Endodermal cell (in vitro differentiated cells): Measurements from ENCODE around the gene GSTM5. TPM values are rescaled to one million over a fixed set of nuclear protein-coding genes. Genes with fewer than 3 reads are reported as not detected.
"Not testable (repeated sequence)": the region's sequence is repeated elsewhere in the genome, so short reads cannot be mapped to it uniquely, and the experiment has no call there.

Experiments used
- DNase-seq: peaks from one replicate; pipeline ENCODE4 v3.0.0-alpha.2; 2017
- H3K27ac ChIP-seq: 2 replicates; pipeline ENCODE4 v1.5.1; 2013; ENCODE audit warnings: mild to moderate bottlenecking, low read depth, low read length, moderate library complexity
- H3K27me3 ChIP-seq: 2 replicates; pipeline ENCODE4 v1.6.1; 2013; ENCODE audit warnings: mild to moderate bottlenecking, low read length, moderate library complexity; ENCODE audit not compliant: insufficient read depth, control insufficient read depth, poor library complexity, severe bottlenecking
- H3K36me3 ChIP-seq: 2 replicates; pipeline ENCODE4 v1.7.0; 2013; ENCODE audit warnings: mild to moderate bottlenecking, low read length, moderate library complexity; ENCODE audit not compliant: control insufficient read depth, insufficient read depth
- H3K4me1 ChIP-seq: one replicate; pipeline ENCODE4 v1.7.0; 2013; ENCODE audit warnings: low read length; ENCODE audit not compliant: control insufficient read depth, insufficient read depth
- H3K4me3 ChIP-seq: 2 replicates; pipeline ENCODE4 v1.5.1; 2013; ENCODE audit warnings: mild to moderate bottlenecking, low read length, moderate library complexity
- H3K9ac ChIP-seq: 2 replicates; pipeline ENCODE4 v1.6.1; 2013; ENCODE audit warnings: mild to moderate bottlenecking, low read length, moderate library complexity; ENCODE audit not compliant: poor library complexity, severe bottlenecking; ENCODE audit errors: extremely low read depth
- H3K9me3 ChIP-seq: 2 replicates; pipeline ENCODE4 v1.6.1; 2013; ENCODE audit warnings: mild to moderate bottlenecking, low read length, moderate library complexity; ENCODE audit not compliant: control insufficient read depth
- H3K27ac Mint-ChIP-seq: 2 replicates; pipeline ENCODE4 v1.8.0; 2020; ENCODE audit warnings: mixed read lengths
- H3K27me3 Mint-ChIP-seq: 2 replicates; pipeline ENCODE4 v1.8.0; 2021; ENCODE audit warnings: mild to moderate bottlenecking, mixed read lengths; ENCODE audit not compliant: insufficient read depth
- H3K36me3 Mint-ChIP-seq: 2 replicates; pipeline ENCODE4 v1.8.0; 2020; ENCODE audit warnings: low read depth, mixed read lengths
- H3K4me1 Mint-ChIP-seq: 2 replicates; pipeline ENCODE4 v1.8.0; 2020; ENCODE audit warnings: mixed read lengths
- H3K4me3 Mint-ChIP-seq: 2 replicates; pipeline ENCODE4 v1.8.0; 2020; ENCODE audit warnings: mild to moderate bottlenecking, moderate library complexity, mixed read lengths
- H3K9me3 Mint-ChIP-seq: 2 replicates; pipeline ENCODE4 v1.8.0; 2020; ENCODE audit warnings: mild to moderate bottlenecking, mixed read lengths
- WGBS, 2 experiments: methylation state at CpG; one replicate each; pipeline versions ENCODE4 v1.1.5 to v1.1.7; 2013; ENCODE audit warnings: missing lambda C conversion rate in 2 of 2, mixed read lengths in 1 of 2; ENCODE audit not compliant: insufficient coverage in 1 of 2, insufficient read length in 1 of 2; 5-methylcytosine and 5-hydroxymethylcytosine counted together
- total RNA-seq, 2 donors: library from RNA; stranded (reverse); fragmentation: NEBNext Ultra II Directional in 1 of 2; extraction: Animal tissue kit (Norgen Biotek cat#: 25700) in 1 of 2; gene quantifications; 2 replicates in 1 of 2; 3 replicates in 1 of 2; pipeline ENCODE4 v1.2.1, GENCODE V29; 2021
- TF ChIP-seq, protein P1 (sequence below): fragments of 200-600 bp; sonication (generic); conservative IDR thresholded peaks from 2 replicates; pipeline ENCODE4 v1.5.0; 2021; ENCODE audit warnings: antibody characterized with exemption, mild to moderate bottlenecking

The GSTM5 gene
- total RNA-seq, 2 donors from 2014 or later: 0.13 to 0.70 TPM

DNA sequence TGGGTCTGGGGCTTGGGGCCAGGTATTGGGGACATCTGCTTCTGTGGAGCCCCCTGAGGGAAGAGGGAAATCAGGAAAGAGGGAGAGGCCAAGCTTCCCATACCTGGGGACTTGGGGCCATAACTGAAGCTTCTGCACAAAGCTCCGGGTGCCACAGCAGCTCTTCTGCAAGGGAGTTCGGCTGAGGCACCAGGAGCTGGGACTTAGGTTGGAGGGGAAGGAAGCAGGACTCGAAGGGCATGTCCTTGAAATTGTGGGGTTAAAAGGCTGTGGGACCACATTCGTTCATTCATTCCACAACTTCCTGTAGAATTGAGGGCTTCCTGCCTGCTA, 53.4 kb downstream of the GSTM5 start:
- Histone ChIP-seq H3K4me1 (no peaks in the 10 kb centered on the region), H3K9ac (no peak overlapping the region), H3K9me3 (no peaks in the 10 kb centered on the region), H3K4me3 (no peak overlapping the region), H3K27ac (no peak overlapping the region), H3K36me3 (no peaks in the 10 kb centered on the region), H3K27me3 (no peaks in the 10 kb centered on the region)
- DNase-seq: no peak
- Mint-ChIP-seq H3K9me3 (no peaks in the 10 kb centered on the region), H3K27me3 (no peaks in the 10 kb centered on the region), H3K4me3 (no peak overlapping the region), H3K27ac (no peak overlapping the region), H3K4me1 (no peaks in the 10 kb centered on the region), H3K36me3 (no peaks in the 10 kb centered on the region)
- WGBS, 2 experiments: 91 to 93% methylated on average over 3 to 4 of the region's 4 CpGs
- TF ChIP-seq, protein P1, sequence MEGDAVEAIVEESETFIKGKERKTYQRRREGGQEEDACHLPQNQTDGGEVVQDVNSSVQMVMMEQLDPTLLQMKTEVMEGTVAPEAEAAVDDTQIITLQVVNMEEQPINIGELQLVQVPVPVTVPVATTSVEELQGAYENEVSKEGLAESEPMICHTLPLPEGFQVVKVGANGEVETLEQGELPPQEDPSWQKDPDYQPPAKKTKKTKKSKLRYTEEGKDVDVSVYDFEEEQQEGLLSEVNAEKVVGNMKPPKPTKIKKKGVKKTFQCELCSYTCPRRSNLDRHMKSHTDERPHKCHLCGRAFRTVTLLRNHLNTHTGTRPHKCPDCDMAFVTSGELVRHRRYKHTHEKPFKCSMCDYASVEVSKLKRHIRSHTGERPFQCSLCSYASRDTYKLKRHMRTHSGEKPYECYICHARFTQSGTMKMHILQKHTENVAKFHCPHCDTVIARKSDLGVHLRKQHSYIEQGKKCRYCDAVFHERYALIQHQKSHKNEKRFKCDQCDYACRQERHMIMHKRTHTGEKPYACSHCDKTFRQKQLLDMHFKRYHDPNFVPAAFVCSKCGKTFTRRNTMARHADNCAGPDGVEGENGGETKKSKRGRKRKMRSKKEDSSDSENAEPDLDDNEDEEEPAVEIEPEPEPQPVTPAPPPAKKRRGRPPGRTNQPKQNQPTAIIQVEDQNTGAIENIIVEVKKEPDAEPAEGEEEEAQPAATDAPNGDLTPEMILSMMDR: no peak

DNA sequence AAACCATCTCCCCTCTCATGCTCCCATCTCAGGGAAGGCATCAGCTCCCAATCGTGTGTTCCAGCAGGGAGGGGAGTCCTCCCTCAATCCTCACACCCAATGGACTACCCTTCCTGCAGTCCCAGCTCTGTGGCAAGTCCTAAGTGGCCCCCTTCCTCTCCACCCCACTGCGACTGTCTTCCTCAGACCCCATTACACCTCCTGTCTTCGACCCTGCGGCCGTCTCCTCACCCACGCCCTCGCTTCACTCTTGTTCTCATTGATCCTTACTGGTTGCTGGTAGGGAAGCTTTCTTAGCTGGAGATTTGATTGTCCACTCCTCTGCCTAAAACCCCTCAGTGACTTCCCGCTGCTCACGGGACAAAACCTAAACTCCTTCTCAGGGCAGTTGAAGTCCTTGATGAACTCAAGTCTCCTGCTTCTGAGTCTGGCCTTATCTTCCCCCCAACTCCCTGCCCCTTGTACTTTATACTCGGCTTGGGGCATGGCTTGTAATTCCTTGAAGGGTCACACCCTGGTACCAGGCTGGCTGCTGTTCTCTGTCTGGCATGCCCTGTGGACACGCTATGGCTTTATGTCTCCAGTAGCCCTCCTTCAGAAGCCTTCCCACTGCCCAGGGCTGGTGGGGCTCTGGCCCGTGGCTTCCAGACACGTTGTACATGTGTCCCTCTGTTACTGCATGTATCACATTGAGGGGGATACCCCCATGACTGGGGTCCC, 54.0 kb downstream of the GSTM5 start:
- H3K9ac ChIP-seq: no peak overlapping the region
- H3K36me3 Mint-ChIP-seq: no peaks in the 10 kb centered on the region
- no peaks in the 10 kb centered on the region for H3K9me3 ChIP-seq
- no peaks in the 10 kb centered on the region for H3K36me3 ChIP-seq
- H3K27me3 Mint-ChIP-seq: no peaks in the 10 kb centered on the region
- WGBS, 2 experiments: 84 to 88% methylated on average over 12 to 13 of the region's 13 CpGs
- H3K4me3 Mint-ChIP-seq: no peak overlapping the region
- H3K27me3 ChIP-seq: no peaks in the 10 kb centered on the region
- H3K4me1 ChIP-seq: no peaks in the 10 kb centered on the region
- H3K4me1 Mint-ChIP-seq: no peaks in the 10 kb centered on the region
- H3K27ac Mint-ChIP-seq: no peak overlapping the region
- H3K4me3 ChIP-seq: no peak overlapping the region
- TF ChIP-seq, protein P1: no peak
- no peaks in the 10 kb centered on the region for H3K9me3 Mint-ChIP-seq
- DNase-seq: no peak
- H3K27ac ChIP-seq: no peak overlapping the region

DNA sequence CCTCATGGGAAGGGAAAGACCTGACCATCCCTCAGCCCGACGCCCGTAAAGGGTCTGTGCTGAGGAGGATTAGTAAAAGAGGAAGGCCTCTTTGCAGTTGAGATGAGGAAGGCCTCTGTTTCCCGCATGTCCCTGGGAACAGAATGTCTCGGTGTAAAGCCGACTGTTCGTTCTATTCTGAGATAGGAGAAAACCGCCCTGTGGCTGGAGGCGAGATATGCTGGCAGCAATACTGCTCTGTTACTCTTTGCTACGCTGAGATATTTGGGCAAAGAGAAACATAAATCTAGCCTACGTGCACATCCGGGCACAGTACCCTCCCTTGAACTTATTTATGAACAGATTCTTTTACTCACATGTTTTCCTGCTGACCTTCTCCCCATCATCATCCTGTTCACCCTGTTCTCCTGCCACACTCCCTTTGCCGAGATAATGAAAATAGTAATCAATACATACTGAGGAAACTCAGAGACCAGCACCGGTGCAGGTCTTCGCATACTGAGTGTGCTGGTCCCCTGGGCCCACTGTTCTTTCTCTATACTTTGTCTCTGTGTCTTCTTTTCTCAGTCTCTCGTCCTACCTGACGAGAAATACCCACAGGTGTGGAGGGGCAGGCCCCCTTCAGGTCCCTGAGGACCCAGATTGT, 55.1 kb downstream of the GSTM5 start:
- not testable (repeated sequence) for H3K4me1 Mint-ChIP-seq, H3K27ac Mint-ChIP-seq, H3K27me3 ChIP-seq, H3K4me1 ChIP-seq, DNase-seq, H3K9ac ChIP-seq, H3K36me3 ChIP-seq, H3K36me3 Mint-ChIP-seq, H3K9me3 ChIP-seq, H3K9me3 Mint-ChIP-seq, H3K4me3 Mint-ChIP-seq, H3K4me3 ChIP-seq, H3K27me3 Mint-ChIP-seq, H3K27ac ChIP-seq
- 91 to 96% methylated on average over 14 to 17 of the region's 17 CpGs for WGBS, 2 experiments

Other genes with a start within 250 kb of the GSTM5 start
- gene SYPL2, start 245.7 kb upstream of the GSTM5 start, total RNA-seq: under 1 TPM in 1 of 2 donors, not detected in 1; 0.64 TPM
- gene ATXN7L2, start 228.3 kb upstream of the GSTM5 start, total RNA-seq: 1 to 10 TPM; 5.1 to 6.1 TPM
- gene CYB561D1, start 218.2 kb upstream of the GSTM5 start, total RNA-seq: 1 to 10 TPM; 4.8 to 6.5 TPM
- gene AMIGO1, start 202.5 kb upstream of the GSTM5 start, total RNA-seq: 1 to 10 TPM; 2.4 to 2.7 TPM
- under 1 TPM in 1 of 2 donors, not detected in 1; 0.93 TPM for gene GPR61, start 172.4 kb upstream of the GSTM5 start, total RNA-seq
- gene GNAI3, start 163.6 kb upstream of the GSTM5 start, total RNA-seq: 10 to 100 TPM; 10.1 to 10.9 TPM
- not detected for gene GNAT2, start 92.6 kb upstream of the GSTM5 start, total RNA-seq
- gene AMPD2, start 92.4 kb upstream of the GSTM5 start, total RNA-seq: 10 to 100 TPM; 55.7 to 69.3 TPM
- 10 to 100 TPM; 20.1 to 28.5 TPM for gene GSTM4, start 56.2 kb upstream of the GSTM5 start, total RNA-seq
- 10 to 100 TPM; 18.4 to 30.3 TPM for gene GSTM2, start 44.2 kb upstream of the GSTM5 start, total RNA-seq
- gene GSTM1, start 24.4 kb upstream of the GSTM5 start, total RNA-seq: 10 to 100 TPM; 23.0 to 65.6 TPM
- 10 to 100 TPM in 1 of 2 donors, 1 to 10 TPM in 1; 5.5 to 10.3 TPM for gene GSTM3, start 28.8 kb downstream of the GSTM5 start, total RNA-seq
- gene EPS8L3, start 51.7 kb downstream of the GSTM5 start, total RNA-seq: not detected
- gene CSF1, start 198.6 kb downstream of the GSTM5 start, total RNA-seq: 1 to 10 TPM; 1.0 to 2.1 TPM